Stimulated activated naive CD8-positive, alpha-beta T cell treated with anti-CD3 and anti-CD28 coated beads, Interleukin-15, Interleukin-2, amounts not matched to agents 100 ng/mL and 50 ng/mL, for 24 hours (primary cell): ENCODE results near the gene SH2D4B.

Experiments
- H3K27ac Mint-ChIP-seq: one replicate; pipeline ENCODE4 v1.8.0; 2021; ENCODE audit warnings: mild to moderate bottlenecking, mixed read lengths
- H3K27me3 Mint-ChIP-seq: one replicate; pipeline ENCODE4 v1.8.0; 2021; ENCODE audit warnings: mixed read lengths
- H3K36me3 Mint-ChIP-seq: one replicate; pipeline ENCODE4 v1.8.0; 2021; ENCODE audit warnings: low read depth, mixed read lengths
- H3K4me1 Mint-ChIP-seq: one replicate; pipeline ENCODE4 v1.8.0; 2021; ENCODE audit warnings: low read depth, mixed read lengths
- H3K4me3 Mint-ChIP-seq: one replicate; pipeline ENCODE4 v1.8.0; 2021; ENCODE audit warnings: mild to moderate bottlenecking, mixed read lengths
- H3K9me3 Mint-ChIP-seq: one replicate; pipeline ENCODE4 v1.8.0; 2021; ENCODE audit warnings: mixed read lengths

Gene SH2D4B

DNA sequence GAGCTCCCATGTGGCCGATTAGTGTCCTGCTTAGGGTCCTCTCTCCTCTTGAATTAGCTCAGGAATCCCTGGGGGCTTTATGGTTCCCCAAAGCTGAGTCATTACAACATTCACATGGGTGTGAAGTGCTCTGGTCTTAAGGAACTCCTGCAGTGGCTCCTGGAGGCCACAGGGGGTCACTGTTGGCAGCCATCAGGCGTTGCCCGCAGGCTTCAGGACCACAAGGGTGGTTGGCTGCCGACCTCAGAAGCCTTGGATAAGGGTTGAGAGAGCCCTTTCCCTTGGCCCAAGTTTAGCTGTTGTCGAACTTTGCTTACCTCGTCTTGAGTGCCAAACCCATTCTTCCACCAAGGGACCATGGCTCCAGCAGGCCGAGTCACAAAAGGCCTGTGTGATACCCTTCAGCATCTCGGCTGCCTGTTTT is 61.7 kb downstream of the SH2D4B start:
- peaks cover 4% of the 10 kb centered on the region for H3K27me3 Mint-ChIP-seq
- H3K36me3 Mint-ChIP-seq, result no peaks in the 10 kb centered on the region
- no peaks in the 10 kb centered on the region for H3K9me3 Mint-ChIP-seq
- H3K27ac Mint-ChIP-seq, result no peak overlapping the region
- H3K4me1 Mint-ChIP-seq, result peaks cover 5% of the 10 kb centered on the region
- H3K4me3 Mint-ChIP-seq, result no peak overlapping the region

DNA sequence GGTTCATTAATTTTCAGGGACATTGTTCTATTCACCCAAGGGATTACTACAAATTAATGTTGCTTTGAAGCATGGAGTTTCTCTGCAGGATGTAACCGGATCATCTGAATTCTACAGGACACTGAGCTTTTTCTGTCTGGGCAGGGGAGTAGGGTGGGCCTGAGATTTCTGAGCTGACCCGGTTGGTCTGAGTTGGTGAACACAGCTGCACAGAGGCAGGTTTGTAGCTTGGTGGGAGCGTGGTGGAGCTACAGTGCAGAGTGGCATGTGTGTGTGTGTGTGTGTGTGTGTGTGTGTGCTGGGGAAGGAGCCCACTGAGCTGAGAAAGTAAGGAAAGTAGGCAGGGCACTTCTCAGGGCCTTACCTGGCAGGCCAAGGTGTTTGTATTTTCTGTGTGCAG is 62.6 kb downstream of the SH2D4B start:
- no peak overlapping the region for H3K4me3 Mint-ChIP-seq
- H3K36me3 Mint-ChIP-seq, result no peaks in the 10 kb centered on the region
- no peaks in the 10 kb centered on the region for H3K9me3 Mint-ChIP-seq
- H3K27me3 Mint-ChIP-seq, result peaks cover 4% of the 10 kb centered on the region
- H3K27ac Mint-ChIP-seq, result no peak overlapping the region
- H3K4me1 Mint-ChIP-seq, result peaks cover 5% of the 10 kb centered on the region

DNA sequence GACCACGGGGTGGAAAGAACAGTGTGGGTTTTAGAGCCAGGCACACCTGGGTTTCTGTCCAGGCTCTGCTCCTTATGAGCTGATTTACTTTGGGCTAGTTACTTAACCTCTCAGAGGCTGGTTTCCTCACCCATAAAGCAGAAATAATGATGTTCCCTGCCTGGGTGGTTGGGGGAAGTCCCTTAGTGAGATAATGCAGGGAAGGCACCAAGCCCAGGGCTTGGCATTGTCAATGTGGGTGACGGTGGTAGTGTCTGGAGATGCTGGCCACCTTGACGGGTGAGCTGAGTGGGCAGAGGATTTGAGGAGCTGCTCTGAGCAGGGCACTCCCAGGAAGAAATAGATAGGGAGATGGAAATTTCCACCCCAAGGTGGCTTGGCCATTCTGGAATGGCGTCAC is 65.2 kb downstream of the SH2D4B start:
- H3K4me1 Mint-ChIP-seq, result peaks cover 5% of the 10 kb centered on the region
- no peaks in the 10 kb centered on the region for H3K9me3 Mint-ChIP-seq
- peaks cover under 1% of the 10 kb centered on the region for H3K27me3 Mint-ChIP-seq
- peak overlapping the region; percentile 66 for H3K27ac Mint-ChIP-seq
- no peak overlapping the region for H3K4me3 Mint-ChIP-seq
- no peaks in the 10 kb centered on the region for H3K36me3 Mint-ChIP-seq

DNA sequence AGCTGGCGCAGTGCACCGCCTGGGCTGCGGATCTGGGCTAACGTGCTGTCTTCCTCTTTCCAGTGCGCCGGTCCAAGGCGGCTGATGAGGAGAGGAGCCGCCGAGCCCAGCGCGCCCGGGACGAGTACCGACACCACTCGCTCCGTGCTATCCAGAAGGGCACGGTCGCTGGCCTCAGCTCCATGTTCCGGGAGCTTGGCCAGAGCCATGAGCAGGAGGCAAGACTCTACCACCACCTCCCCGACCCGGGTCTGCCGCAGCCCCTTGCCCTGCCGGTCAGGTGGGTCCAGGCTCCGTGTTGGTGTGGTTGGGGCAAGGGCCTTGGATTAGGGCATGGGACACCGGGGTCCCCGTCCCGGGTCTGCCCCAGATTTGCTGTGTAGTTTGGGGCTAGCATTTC is 65.8 kb downstream of the SH2D4B start:
- Mint-ChIP-seq H3K4me1 (peaks cover 6% of the 10 kb centered on the region), H3K9me3 (no peaks in the 10 kb centered on the region), H3K36me3 (no peaks in the 10 kb centered on the region), H3K27me3 (peaks cover 3% of the 10 kb centered on the region), H3K4me3 (no peak overlapping the region), H3K27ac (no peak overlapping the region)

DNA sequence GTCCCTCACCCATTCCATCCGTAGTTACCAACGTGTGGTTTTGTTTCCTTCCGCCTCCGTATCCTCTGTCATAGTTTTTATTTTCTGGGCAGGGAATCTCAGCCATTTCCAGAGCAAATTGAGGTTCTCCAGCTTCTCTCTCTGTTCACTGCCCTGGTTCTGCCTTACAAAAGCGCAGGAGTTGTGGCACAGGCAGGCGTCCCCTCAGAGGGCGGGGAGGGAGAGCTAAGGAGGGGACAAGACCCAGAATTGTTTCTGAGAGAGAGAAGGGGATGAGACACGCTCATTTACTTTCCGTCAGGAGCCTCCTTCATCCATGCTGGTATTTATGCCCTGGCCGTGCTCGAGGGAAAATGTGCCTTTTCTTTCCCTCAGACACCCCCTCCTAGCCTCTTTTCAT is 71.0 kb downstream of the SH2D4B start:
- no peaks in the 10 kb centered on the region for H3K36me3 Mint-ChIP-seq
- peaks cover 3% of the 10 kb centered on the region for H3K27me3 Mint-ChIP-seq
- no peak overlapping the region for H3K27ac Mint-ChIP-seq
- no peak overlapping the region for H3K4me3 Mint-ChIP-seq
- peaks cover 3% of the 10 kb centered on the region for H3K4me1 Mint-ChIP-seq
- peaks cover 2% of the 10 kb centered on the region for H3K9me3 Mint-ChIP-seq

DNA sequence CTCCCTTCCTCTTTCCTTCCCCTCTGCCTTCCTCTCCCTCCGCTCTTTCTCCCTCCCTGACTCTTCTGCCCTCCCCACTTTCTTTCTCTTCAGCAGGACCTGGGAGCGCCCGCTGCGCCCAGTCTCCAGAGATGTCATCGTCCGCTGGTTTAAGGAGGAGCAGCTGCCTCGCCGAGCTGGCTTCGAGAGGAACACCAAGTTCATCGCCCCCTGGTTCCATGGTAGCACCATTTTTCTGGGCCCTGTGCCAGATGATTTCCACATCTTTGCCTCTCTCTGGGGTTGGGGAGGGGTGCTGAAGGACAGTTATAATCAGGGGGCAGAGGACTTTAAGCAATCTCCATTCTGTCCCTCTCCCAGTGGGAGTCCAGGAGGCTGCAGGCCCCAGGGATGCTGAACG is 71.6 kb downstream of the SH2D4B start:
- Mint-ChIP-seq H3K4me1 (peaks cover 3% of the 10 kb centered on the region), H3K4me3 (no peak overlapping the region), H3K27ac (no peak overlapping the region), H3K36me3 (no peaks in the 10 kb centered on the region), H3K27me3 (peaks cover 3% of the 10 kb centered on the region), H3K9me3 (peaks cover 4% of the 10 kb centered on the region)

DNA sequence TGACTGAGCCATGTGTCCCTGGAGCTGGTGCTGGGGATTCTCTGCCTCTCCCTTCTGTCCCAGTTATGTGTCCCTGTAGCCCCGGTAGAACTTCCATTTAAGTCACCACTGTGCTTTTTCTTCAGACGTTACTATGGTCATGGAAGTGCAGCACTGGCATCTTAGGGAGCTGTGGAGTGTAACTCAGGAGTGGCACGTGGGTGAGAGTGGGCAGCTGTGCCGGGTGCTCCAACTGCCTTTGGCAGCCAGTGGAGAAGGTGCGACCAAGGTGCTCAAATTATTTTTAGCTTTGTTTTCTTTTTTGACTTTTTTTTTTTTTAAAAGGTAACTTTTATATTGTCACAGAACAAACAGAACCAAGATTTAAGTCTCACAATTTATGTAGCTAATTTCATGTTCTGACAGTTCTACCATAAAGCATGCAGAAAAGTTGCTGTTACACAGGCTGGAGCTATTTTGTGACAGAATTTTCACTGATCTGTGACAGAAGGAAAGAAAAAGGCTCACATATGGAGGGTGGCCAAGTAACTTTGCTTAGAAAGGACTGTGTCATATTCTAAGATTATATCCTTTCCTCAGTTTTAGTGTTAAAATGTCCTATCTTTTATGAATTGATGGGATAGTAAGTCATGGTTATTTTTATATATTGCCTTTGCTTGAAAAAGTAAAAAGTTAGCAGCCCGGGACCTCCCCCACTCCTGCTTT is 73.9 kb downstream of the SH2D4B start:
- H3K27ac Mint-ChIP-seq, result no peak overlapping the region
- H3K9me3 Mint-ChIP-seq, result peaks cover 4% of the 10 kb centered on the region
- H3K27me3 Mint-ChIP-seq, result peaks cover 3% of the 10 kb centered on the region
- H3K36me3 Mint-ChIP-seq, result no peaks in the 10 kb centered on the region
- H3K4me1 Mint-ChIP-seq, result peaks cover 3% of the 10 kb centered on the region
- no peak overlapping the region for H3K4me3 Mint-ChIP-seq

DNA sequence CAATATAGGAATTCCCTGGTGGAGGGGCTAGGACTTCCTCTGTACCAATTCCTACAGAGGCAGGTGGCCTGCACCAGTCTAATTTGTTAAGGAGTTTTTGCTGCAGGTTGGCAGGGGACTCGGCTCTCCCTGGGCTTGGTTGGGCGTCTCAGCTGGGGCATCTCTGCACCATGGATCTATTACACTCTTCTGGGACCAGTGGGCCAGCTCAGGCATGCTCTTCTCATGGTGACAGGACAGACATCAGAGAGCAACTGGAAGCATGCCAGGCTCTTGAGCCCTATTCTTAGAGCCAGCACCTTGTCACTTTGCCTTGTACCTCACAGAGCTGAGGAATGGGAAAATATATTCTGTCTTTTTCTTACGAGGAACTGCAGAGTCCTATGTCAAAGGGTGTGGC is 74.6 kb downstream of the SH2D4B start:
- Mint-ChIP-seq H3K9me3 (peaks cover 4% of the 10 kb centered on the region), H3K4me3 (no peak overlapping the region), H3K36me3 (no peaks in the 10 kb centered on the region), H3K27ac (no peak overlapping the region), H3K27me3 (peaks cover 3% of the 10 kb centered on the region), H3K4me1 (peaks cover 3% of the 10 kb centered on the region)

DNA sequence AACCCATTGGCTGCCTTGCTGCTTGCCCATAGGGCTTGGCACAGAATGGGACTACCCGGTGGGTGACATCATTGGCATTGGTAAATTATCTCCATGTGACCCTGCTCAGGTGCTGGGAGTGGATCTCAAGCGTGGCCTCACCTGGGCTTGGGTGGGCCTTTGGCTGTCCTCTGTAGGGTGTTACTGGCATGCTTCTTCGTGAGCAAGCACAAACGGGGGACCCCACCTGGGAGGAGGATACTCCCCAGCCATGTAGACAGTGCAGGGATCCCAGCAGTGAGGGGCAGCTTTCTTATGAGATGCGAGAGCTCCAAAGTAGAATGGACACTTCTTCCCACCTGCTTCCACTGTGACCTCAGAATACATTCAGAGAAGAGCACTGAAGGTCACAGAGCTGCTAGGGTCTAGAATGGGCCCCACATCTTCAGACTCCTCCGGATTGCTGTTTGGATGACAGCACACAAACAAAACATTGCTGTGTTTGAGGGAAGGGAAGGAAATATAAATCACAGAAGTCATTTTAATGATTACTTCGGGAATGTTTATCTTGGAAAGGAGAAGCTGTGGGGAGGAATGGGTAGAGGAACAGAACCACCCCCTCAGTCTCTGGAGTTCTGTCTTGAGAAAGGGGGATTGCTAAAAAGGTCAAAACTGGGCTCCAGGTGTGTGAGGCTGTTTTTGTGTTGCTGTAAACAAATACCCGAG is 75.9 kb downstream of the SH2D4B start:
- Mint-ChIP-seq H3K27ac (no peak overlapping the region), H3K4me1 (peaks cover under 1% of the 10 kb centered on the region), H3K27me3 (no peaks in the 10 kb centered on the region), H3K36me3 (no peaks in the 10 kb centered on the region), H3K4me3 (no peak overlapping the region), H3K9me3 (peaks cover 4% of the 10 kb centered on the region)

DNA sequence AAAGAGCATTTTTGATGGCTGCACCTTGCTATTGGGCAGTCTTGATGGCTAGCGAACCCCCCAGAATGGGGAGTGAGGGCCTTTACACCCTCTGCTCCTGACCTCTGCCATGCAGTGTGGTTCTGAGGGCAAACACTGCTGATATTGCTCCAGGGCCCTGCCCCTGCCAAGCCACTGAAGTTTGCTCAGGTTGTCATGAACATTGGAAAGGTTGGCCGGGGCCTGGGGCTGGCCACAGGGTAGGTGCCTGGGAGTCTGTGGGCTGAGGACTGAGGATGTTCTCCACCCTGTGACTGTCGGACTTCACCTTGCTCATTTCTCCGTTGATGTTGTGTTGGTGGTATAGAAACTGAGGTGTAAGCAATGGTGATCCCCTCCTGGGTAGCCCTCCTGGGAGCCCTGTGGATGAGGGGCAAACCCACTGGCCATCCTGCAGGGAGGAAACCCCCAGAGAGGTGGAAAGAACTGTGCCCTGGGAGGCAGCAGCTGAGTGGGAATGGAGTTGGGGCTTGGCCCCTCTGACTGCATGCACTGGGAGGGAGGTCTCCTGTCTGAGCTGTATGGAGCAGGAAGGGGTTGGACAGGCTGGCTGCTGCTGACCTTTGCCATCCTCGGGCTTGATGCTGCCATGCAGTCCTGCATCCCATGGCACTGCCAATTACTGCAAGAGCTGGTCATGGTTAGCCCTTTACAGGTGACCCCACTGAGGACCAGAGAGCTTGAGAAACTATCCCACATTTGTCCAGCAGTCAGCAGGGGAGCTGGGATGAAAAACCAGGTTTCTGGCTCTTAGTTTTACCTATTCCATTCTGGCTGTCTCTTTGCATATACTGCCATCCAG is 77.1 kb downstream of the SH2D4B start:
- Mint-ChIP-seq H3K27me3 (no peaks in the 10 kb centered on the region), H3K4me1 (no peaks in the 10 kb centered on the region), H3K9me3 (peaks cover 4% of the 10 kb centered on the region), H3K36me3 (no peaks in the 10 kb centered on the region), H3K27ac (no peak overlapping the region), H3K4me3 (no peak overlapping the region)

DNA sequence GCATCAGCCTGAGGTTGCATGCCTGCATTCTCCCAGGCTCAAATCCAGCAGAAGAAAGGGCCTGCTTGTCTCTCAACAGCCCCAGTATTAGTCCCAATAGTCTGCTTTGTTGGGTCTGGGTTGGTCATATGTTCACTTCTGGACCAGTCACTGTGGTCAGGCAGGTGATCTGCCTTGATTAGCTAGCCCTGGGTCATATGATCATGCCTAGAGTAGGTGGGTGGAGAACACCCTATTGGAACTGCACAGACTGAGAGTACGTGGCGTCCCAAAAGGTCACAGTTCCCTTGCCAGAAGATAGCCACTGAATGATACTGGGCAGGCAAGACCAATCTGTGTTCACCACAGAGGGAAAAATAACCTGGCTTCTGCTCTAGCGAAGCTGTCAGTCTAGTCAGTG is 80.1 kb downstream of the SH2D4B start:
- Mint-ChIP-seq H3K36me3 (no peaks in the 10 kb centered on the region), H3K27me3 (no peaks in the 10 kb centered on the region), H3K9me3 (peaks cover 4% of the 10 kb centered on the region), H3K27ac (no peak overlapping the region), H3K4me3 (no peak overlapping the region), H3K4me1 (no peaks in the 10 kb centered on the region)

DNA sequence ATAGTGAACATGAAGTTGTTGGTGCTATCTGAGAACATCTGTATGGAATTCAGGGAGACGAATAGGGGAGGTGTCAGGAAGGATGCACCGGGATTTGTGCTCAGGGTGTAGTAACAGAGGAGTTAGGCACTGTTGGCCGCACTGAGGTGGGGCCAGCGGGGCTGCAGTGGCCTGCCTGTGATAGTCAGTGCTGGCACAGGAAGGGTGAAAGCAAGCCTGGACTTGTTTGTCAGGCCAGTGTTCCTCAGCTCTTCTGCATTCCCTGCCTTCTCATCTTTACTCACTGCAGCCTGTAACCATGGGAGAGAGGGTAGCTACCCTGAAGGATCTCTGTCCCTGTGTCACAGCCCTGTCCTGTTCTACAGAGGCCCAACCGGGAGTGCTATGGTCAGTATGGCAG is 81.3 kb downstream of the SH2D4B start:
- Mint-ChIP-seq H3K27ac (no peak overlapping the region), H3K4me1 (no peaks in the 10 kb centered on the region), H3K9me3 (no peaks in the 10 kb centered on the region), H3K27me3 (no peaks in the 10 kb centered on the region), H3K36me3 (no peaks in the 10 kb centered on the region), H3K4me3 (no peak overlapping the region)

DNA sequence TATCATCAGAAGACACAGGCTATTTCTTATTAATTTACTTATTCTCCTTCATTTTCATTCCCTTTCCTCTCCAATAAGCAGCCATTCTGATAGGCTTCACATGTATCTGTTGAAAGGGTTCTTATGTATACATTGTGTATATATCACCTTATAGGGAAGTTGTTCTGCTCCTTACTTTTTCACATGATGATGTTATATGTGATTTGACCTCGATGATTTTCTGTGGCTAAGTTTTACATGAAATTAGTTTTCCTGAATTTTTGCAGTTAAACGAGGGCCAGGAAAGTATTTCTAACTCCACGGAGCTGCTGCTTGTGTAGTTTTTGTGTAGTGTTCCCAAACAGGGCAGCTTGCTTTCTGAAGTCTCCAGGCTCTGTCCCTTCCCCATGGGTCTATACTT is 84.5 kb downstream of the SH2D4B start:
- H3K27ac Mint-ChIP-seq, result no peak overlapping the region
- H3K9me3 Mint-ChIP-seq, result no peaks in the 10 kb centered on the region
- no peak overlapping the region for H3K4me3 Mint-ChIP-seq
- no peaks in the 10 kb centered on the region for H3K4me1 Mint-ChIP-seq
- no peaks in the 10 kb centered on the region for H3K27me3 Mint-ChIP-seq
- no peaks in the 10 kb centered on the region for H3K36me3 Mint-ChIP-seq

DNA sequence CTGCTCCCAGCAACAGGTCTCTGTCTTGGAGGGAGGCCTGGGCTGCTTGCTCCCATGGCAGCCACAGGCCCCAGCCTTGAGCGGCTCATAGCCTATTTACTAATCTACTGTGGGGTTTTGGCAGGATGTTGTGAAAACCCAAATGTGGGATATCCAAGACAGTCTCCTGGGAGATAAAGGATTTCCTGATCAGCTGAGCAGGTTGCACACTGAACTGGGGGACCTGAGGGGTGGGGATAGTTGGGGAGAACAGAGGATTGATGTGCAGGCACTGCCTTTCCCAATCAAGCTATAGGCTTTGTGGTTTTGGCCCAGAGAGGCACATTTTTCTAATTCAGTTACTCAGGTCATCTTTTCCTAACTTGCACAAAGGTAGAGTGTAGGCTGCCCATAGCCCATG is 92.6 kb downstream of the SH2D4B start:
- Mint-ChIP-seq H3K27me3 (no peaks in the 10 kb centered on the region), H3K9me3 (no peaks in the 10 kb centered on the region), H3K4me1 (no peaks in the 10 kb centered on the region), H3K4me3 (no peak overlapping the region), H3K36me3 (no peaks in the 10 kb centered on the region), H3K27ac (no peak overlapping the region)

DNA sequence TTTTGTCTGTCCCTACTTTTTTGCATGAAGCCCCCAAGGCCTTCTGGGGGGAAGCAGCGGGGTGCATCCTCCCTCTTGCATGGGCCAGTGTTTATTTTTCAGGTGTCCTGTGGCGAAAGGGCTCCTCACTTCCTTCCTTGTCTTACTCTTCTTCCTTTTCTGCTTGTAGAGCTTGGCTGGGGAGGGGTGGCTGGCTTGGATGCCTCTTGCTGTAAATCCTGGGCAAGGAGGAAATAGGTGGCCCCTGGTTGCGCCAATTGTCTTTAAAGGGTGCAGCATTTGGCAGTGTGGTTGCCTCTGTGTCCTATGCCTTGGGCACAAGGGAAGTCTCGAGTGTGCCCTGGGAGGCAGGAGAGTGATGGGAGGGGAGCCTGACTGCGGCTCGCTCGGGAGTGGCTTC is 95.0 kb downstream of the SH2D4B start:
- H3K4me3 Mint-ChIP-seq, result no peak overlapping the region
- no peaks in the 10 kb centered on the region for H3K9me3 Mint-ChIP-seq
- H3K4me1 Mint-ChIP-seq, result no peaks in the 10 kb centered on the region
- H3K27me3 Mint-ChIP-seq, result no peaks in the 10 kb centered on the region
- no peaks in the 10 kb centered on the region for H3K36me3 Mint-ChIP-seq
- no peak overlapping the region for H3K27ac Mint-ChIP-seq
